ENCODE data around the gene ZNF331. TPM values are rescaled to one million over a fixed set of nuclear protein-coding genes. Genes with fewer than 3 reads are reported as not detected.

Gene ZNF331
- total RNA-seq, 2 experiments from 2014 or later = 34.8 to 36.4 TPM

- no peaks in the 10 kb centered on the region for H3K27me3 Mint-ChIP-seq
- CTCF ChIA-PET = no interaction called here
- peaks cover 3% of the 10 kb centered on the region for H3K9me3 Mint-ChIP-seq
- no peaks in the 10 kb centered on the region for H3K36me3 Mint-ChIP-seq (ENCODE audit: low read depth)
- DNase-seq (no peak), ATAC-seq (no peak)
- intact Hi-C loops (cut with micrococcal nuclease) = no loop called here
- POLR2A ChIA-PET = no interaction called here
- no peaks in the 10 kb centered on the region for H3K4me1 Mint-ChIP-seq (ENCODE audit: low read depth)
- H3K27ac Mint-ChIP-seq = no peak overlapping the region
- H3K4me3 Mint-ChIP-seq = no peak overlapping the region
- no peak for TF ChIP-seq CTCF (IDR thresholded peaks at IDR 0.05)
Measured at GRCh38 chr19:53626976-53627375, 89.0 kb downstream of the ZNF331 start.

Other genes with a start within 250 kb of the ZNF331 start
- 1 to 10 TPM; 5.5 to 5.6 TPM for gene ZNF845, start 204.4 kb upstream of the ZNF331 start, total RNA-seq
- gene ZNF525, start 172.4 kb upstream of the ZNF331 start, total RNA-seq = 10 to 100 TPM; 23.2 to 26.0 TPM
- gene ZNF765, start 143.0 kb upstream of the ZNF331 start, total RNA-seq = 10 to 100 TPM; 11.1 to 11.7 TPM
- gene ZNF761, start 106.2 kb upstream of the ZNF331 start, total RNA-seq = 10 to 100 TPM; 14.0 to 14.1 TPM
- gene ZNF813, start 70.4 kb upstream of the ZNF331 start, total RNA-seq = 1 to 10 TPM; 6.0 to 7.8 TPM
- gene DPRX, start 93.9 kb downstream of the ZNF331 start, total RNA-seq = not detected

Data from activated CD8-positive, alpha-beta T cell treated with anti-CD3 and anti-CD28 coated beads for 36 hours (primary cell).